Measurements from ENCODE around the gene LRRC23. TPM values are rescaled to one million over a fixed set of nuclear protein-coding genes. Genes with fewer than 3 reads are reported as not detected.

LRRC23 gene
- total RNA-seq, 3 donors from 2014 or later (not counting 1 experiment from before 2014, with no cell fraction given) = 8.1 to 16.8 (median 9.8) TPM

GRCh38 chr12:6896846-6897435 is 7.7 kb upstream of the LRRC23 start:
- intact Hi-C loops (cut with micrococcal nuclease) = no loop called here
- Mint-ChIP-seq H3K9me3 (no peaks in the 10 kb centered on the region), H3K4me3 (no peak overlapping the region), H3K36me3 (no peaks in the 10 kb centered on the region), H3K4me1 (no peaks in the 10 kb centered on the region), H3K27me3 (ENCODE audit: low read depth in 2 of 2) (no peaks in the 10 kb centered on the region), H3K27ac (no peak overlapping the region)
- Histone ChIP-seq H3K9me3 (ENCODE audit: control insufficient read depth, insufficient read depth, low read length) (no peaks in the 10 kb centered on the region), H3K4me1 (ENCODE audit: control insufficient read depth, insufficient read depth, low read length) (peaks cover 2% of the 10 kb centered on the region), H3K27ac (ENCODE audit: low read length) (no peak overlapping the region), H3K4me3 (ENCODE audit: low read length) (no peak overlapping the region), H3K27me3 (ENCODE audit: control insufficient read depth, insufficient read depth, low read length) (no peaks in the 10 kb centered on the region), H3K36me3 (ENCODE audit: control insufficient read depth, insufficient read depth, low read length) (no peaks in the 10 kb centered on the region)
- DNase-seq (no peak), ATAC-seq (no peak)
- TF ChIP-seq CTCF (IDR thresholded peaks at IDR 0.05) = no peak
- WGBS (ENCODE audit: insufficient coverage) = 90% methylated on average over 6 of the region's 6 CpGs

- Histone ChIP-seq H3K27ac (ENCODE audit: low read length) (no peak overlapping the region), H3K27me3 (ENCODE audit: control insufficient read depth, insufficient read depth, low read length) (no peaks in the 10 kb centered on the region), H3K4me1 (ENCODE audit: control insufficient read depth, insufficient read depth, low read length) (peaks cover 4% of the 10 kb centered on the region), H3K4me3 (ENCODE audit: low read length) (no peak overlapping the region), H3K36me3 (ENCODE audit: control insufficient read depth, insufficient read depth, low read length) (no peaks in the 10 kb centered on the region), H3K9me3 (ENCODE audit: control insufficient read depth, insufficient read depth, low read length) (no peaks in the 10 kb centered on the region)
- H3K4me1 Mint-ChIP-seq = no peaks in the 10 kb centered on the region
- H3K27me3 Mint-ChIP-seq (ENCODE audit: low read depth in 2 of 2) = no peaks in the 10 kb centered on the region
- no peaks in the 10 kb centered on the region for H3K9me3 Mint-ChIP-seq
- H3K4me3 Mint-ChIP-seq = no peak overlapping the region
- H3K27ac Mint-ChIP-seq = no peak overlapping the region
- intact Hi-C loops (cut with micrococcal nuclease) = no loop called here
- ATAC-seq = no peak
- TF ChIP-seq CTCF (IDR thresholded peaks at IDR 0.05) = no peak
- WGBS (ENCODE audit: insufficient coverage) = 71% methylated on average over 4 of the region's 5 CpGs
- no peaks in the 10 kb centered on the region for H3K36me3 Mint-ChIP-seq
- no peak for DNase-seq
Observed at GRCh38 chr12:6899427-6899826, 5.2 kb upstream of the LRRC23 start.

GRCh38 chr12:6899837-6900519 is 4.6 kb upstream of the LRRC23 start:
- Mint-ChIP-seq H3K4me1 (no peaks in the 10 kb centered on the region), H3K4me3 (no peak overlapping the region), H3K9me3 (no peaks in the 10 kb centered on the region), H3K27me3 (ENCODE audit: low read depth in 2 of 2) (no peaks in the 10 kb centered on the region), H3K36me3 (no peaks in the 10 kb centered on the region), H3K27ac (no peak overlapping the region)
- H3K9me3 ChIP-seq (ENCODE audit: control insufficient read depth, insufficient read depth, low read length) = no peaks in the 10 kb centered on the region
- H3K4me1 ChIP-seq (ENCODE audit: control insufficient read depth, insufficient read depth, low read length) = peaks cover 9% of the 10 kb centered on the region
- TF ChIP-seq CTCF (IDR thresholded peaks at IDR 0.05) = no peak
- no peak for ATAC-seq
- H3K36me3 ChIP-seq (ENCODE audit: control insufficient read depth, insufficient read depth, low read length) = no peaks in the 10 kb centered on the region
- no peak overlapping the region for H3K4me3 ChIP-seq (ENCODE audit: low read length)
- intact Hi-C loops (cut with micrococcal nuclease) = no loop called here
- H3K27ac ChIP-seq (ENCODE audit: low read length) = no peak overlapping the region
- H3K27me3 ChIP-seq (ENCODE audit: control insufficient read depth, insufficient read depth, low read length) = no peaks in the 10 kb centered on the region
- no peak for DNase-seq
- 41% methylated on average over 10 of the region's 10 CpGs for WGBS (ENCODE audit: insufficient coverage)

- Histone ChIP-seq H3K36me3 (ENCODE audit: control insufficient read depth, insufficient read depth, low read length) (no peaks in the 10 kb centered on the region), H3K4me3 (ENCODE audit: low read length) (no peak overlapping the region), H3K9me3 (ENCODE audit: control insufficient read depth, insufficient read depth, low read length) (no peaks in the 10 kb centered on the region), H3K4me1 (ENCODE audit: control insufficient read depth, insufficient read depth, low read length) (peaks cover 14% of the 10 kb centered on the region), H3K27me3 (ENCODE audit: control insufficient read depth, insufficient read depth, low read length) (no peaks in the 10 kb centered on the region), H3K27ac (ENCODE audit: low read length) (no peak overlapping the region)
- ATAC-seq (no peak), DNase-seq (no peak)
- H3K27me3 Mint-ChIP-seq (ENCODE audit: low read depth in 2 of 2) = no peaks in the 10 kb centered on the region
- H3K4me3 Mint-ChIP-seq = no peak overlapping the region
- no peaks in the 10 kb centered on the region for H3K36me3 Mint-ChIP-seq
- no peak overlapping the region for H3K27ac Mint-ChIP-seq
- no peaks in the 10 kb centered on the region for H3K9me3 Mint-ChIP-seq
- intact Hi-C loops (cut with micrococcal nuclease) = no loop called here
- H3K4me1 Mint-ChIP-seq = no peaks in the 10 kb centered on the region
- 91% methylated on average over 2 of the region's 4 CpGs for WGBS (ENCODE audit: insufficient coverage)
- TF ChIP-seq CTCF (IDR thresholded peaks at IDR 0.05) = no peak
Observed at GRCh38 chr12:6902448-6902847, 2.2 kb upstream of the LRRC23 start.
